Vagina (tissue), 2 donors: ENCODE results near the gene CCDC185. TPM values are rescaled to one million over a fixed set of nuclear protein-coding genes. Genes with fewer than 3 reads are reported as not detected.

Source experiments
- DNase-seq, 2 donors: peaks; one replicate each; pipeline ENCODE4 v3.0.0-alpha.2; 2017; ENCODE audit errors: extremely low spot score in 2 of 2
- H3K27ac ChIP-seq: fragments of 200-600 bp; sonication (generic); one replicate; pipeline ENCODE4 v1.5.1; 2019
- H3K27me3 ChIP-seq: fragments of 200-600 bp; sonication (generic); one replicate; pipeline ENCODE4 v1.5.1; 2019
- H3K36me3 ChIP-seq, 2 donors: fragments of 200-600 bp; sonication (generic); one replicate each; pipeline ENCODE4 v1.5.1; 2017 to 2019
- H3K4me1 ChIP-seq: fragments of 200-600 bp; sonication (generic); one replicate; pipeline ENCODE4 v1.5.1; 2019
- H3K4me3 ChIP-seq, 2 donors: fragments of 200-600 bp; sonication (generic); 1 replicate in 1 of 2; 2 replicates in 1 of 2; pipeline ENCODE4 v1.5.1; 2016 to 2019
- H3K9me3 ChIP-seq: fragments of 200-600 bp; sonication (generic); one replicate; pipeline ENCODE4 v1.5.1; 2019
- POLR2A ChIP-seq, 2 donors: fragments of 450-650 bp; IDR thresholded peaks; one replicate each; pipeline ENCODE4 v1.6.1; 2017; ENCODE audit warnings: antibody characterized with exemption in 2 of 2, mild to moderate bottlenecking in 2 of 2, moderate library complexity in 2 of 2
- POLR2AphosphoS5 ChIP-seq, 2 donors: sonication (generic); formaldehyde crosslinking; IDR thresholded peaks; one replicate each; pipeline ENCODE4 v1.9.0; 2017; ENCODE audit warnings: antibody characterized with exemption in 2 of 2, mild to moderate bottlenecking in 2 of 2, low read depth in 1 of 2; ENCODE audit not compliant: insufficient read depth in 1 of 2
- intact Hi-C: fragments of 100-400 bp; cut with DNase I; formaldehyde crosslinking; loops from one replicate; pipeline ENCODE4 v1.15.1; 2023
- total RNA-seq: library from RNA; depleted of rRNA; stranded (reverse); fragments of >200 nt; gene quantifications from one replicate; pipeline ENCODE4 v1.2.3, GENCODE V29; 2016
- TF ChIP-seq, protein P1 (sequence below), 3 experiments: fragments of 450-650 bp in 2 of 3; fragments of 200-600 bp in 1 of 3; sonication (generic) in 1 of 3; IDR thresholded peaks; one replicate each; pipeline ENCODE4 v1.5.1; 2017 to 2019; ENCODE audit warnings: antibody characterized with exemption in 3 of 3, mild to moderate bottlenecking in 2 of 3, moderate library complexity in 2 of 3

Gene CCDC185
- total RNA-seq, result not detected

- peaks cover 10% of the 10 kb centered on the region for H3K4me1 ChIP-seq
- H3K36me3 ChIP-seq, result no peaks in the 10 kb centered on the region
- no peak within 1 kb of the TSS for H3K27ac ChIP-seq
- intact Hi-C loops, result no loop called here
- no peaks in the 10 kb centered on the region for H3K9me3 ChIP-seq
- H3K27me3 ChIP-seq, result no peaks in the 10 kb centered on the region
- H3K4me3 ChIP-seq, result peak within 1 kb of the TSS; percentile 23 to 36
- TF ChIP-seq POLR2AphosphoS5 (IDR thresholded peaks at IDR 0.05; ENCODE audit: insufficient read depth in 1 of 2, low read depth in 1 of 2) (no peak), POLR2A (IDR thresholded peaks at IDR 0.05) (no peak)
- TF ChIP-seq, protein P1, sequence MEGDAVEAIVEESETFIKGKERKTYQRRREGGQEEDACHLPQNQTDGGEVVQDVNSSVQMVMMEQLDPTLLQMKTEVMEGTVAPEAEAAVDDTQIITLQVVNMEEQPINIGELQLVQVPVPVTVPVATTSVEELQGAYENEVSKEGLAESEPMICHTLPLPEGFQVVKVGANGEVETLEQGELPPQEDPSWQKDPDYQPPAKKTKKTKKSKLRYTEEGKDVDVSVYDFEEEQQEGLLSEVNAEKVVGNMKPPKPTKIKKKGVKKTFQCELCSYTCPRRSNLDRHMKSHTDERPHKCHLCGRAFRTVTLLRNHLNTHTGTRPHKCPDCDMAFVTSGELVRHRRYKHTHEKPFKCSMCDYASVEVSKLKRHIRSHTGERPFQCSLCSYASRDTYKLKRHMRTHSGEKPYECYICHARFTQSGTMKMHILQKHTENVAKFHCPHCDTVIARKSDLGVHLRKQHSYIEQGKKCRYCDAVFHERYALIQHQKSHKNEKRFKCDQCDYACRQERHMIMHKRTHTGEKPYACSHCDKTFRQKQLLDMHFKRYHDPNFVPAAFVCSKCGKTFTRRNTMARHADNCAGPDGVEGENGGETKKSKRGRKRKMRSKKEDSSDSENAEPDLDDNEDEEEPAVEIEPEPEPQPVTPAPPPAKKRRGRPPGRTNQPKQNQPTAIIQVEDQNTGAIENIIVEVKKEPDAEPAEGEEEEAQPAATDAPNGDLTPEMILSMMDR (IDR thresholded peaks at IDR 0.05), result no peak
- no peak for DNase-seq
These were observed at the start of gene CCDC185 for GRCh38 chr1:223393275-223394214. CCDC185 (plus strand) TSS chr1:223393415; CDS start chr1:223393476, 61 bp downstream.

GRCh38 chr1:223343692-223344091 is 49.5 kb upstream of the CCDC185 start:
- Histone ChIP-seq H3K27ac (no peak overlapping the region), H3K4me1 (peaks cover 7% of the 10 kb centered on the region), H3K9me3 (no peaks in the 10 kb centered on the region), H3K36me3 (no peaks in the 10 kb centered on the region), H3K4me3 (no peak overlapping the region), H3K27me3 (no peaks in the 10 kb centered on the region)
- DNase-seq, result no peak
- intact Hi-C loops, result no loop called here
- TF ChIP-seq, protein P1 (IDR thresholded peaks at IDR 0.05), result no peak
- TF ChIP-seq POLR2A (IDR thresholded peaks at IDR 0.05) (no peak), POLR2AphosphoS5 (IDR thresholded peaks at IDR 0.05; ENCODE audit: insufficient read depth in 1 of 2, low read depth in 1 of 2) (no peak)

- no peak for DNase-seq
- Histone ChIP-seq H3K4me3 (no peak overlapping the region), H3K27ac (no peak overlapping the region), H3K36me3 (no peaks in the 10 kb centered on the region), H3K9me3 (no peaks in the 10 kb centered on the region), H3K4me1 (peaks cover 7% of the 10 kb centered on the region), H3K27me3 (no peaks in the 10 kb centered on the region)
- intact Hi-C loops, result no loop called here
- TF ChIP-seq POLR2AphosphoS5 (IDR thresholded peaks at IDR 0.05; ENCODE audit: insufficient read depth in 1 of 2, low read depth in 1 of 2) (no peak), POLR2A (IDR thresholded peaks at IDR 0.05) (no peak)
- TF ChIP-seq, protein P1 (IDR thresholded peaks at IDR 0.05), result no peak
These were observed 48.7 kb upstream of the CCDC185 start for GRCh38 chr1:223344491-223344890.

GRCh38 chr1:223345720-223346119 is 47.5 kb upstream of the CCDC185 start:
- TF ChIP-seq POLR2AphosphoS5 (IDR thresholded peaks at IDR 0.05; ENCODE audit: insufficient read depth in 1 of 2, low read depth in 1 of 2), result no peak
- no peak for TF ChIP-seq POLR2A (IDR thresholded peaks at IDR 0.05)
- Histone ChIP-seq H3K9me3 (no peaks in the 10 kb centered on the region), H3K27me3 (no peaks in the 10 kb centered on the region), H3K27ac (no peak overlapping the region), H3K4me3 (no peak overlapping the region), H3K36me3 (no peaks in the 10 kb centered on the region), H3K4me1 (peaks cover 4% of the 10 kb centered on the region)
- intact Hi-C loops, result no loop called here
- peak in 1 of 2 donors; percentile 72 for DNase-seq

GRCh38 chr1:223346311-223346710 is 46.9 kb upstream of the CCDC185 start:
- Histone ChIP-seq H3K9me3 (no peaks in the 10 kb centered on the region), H3K27me3 (no peaks in the 10 kb centered on the region), H3K4me1 (no peaks in the 10 kb centered on the region), H3K4me3 (no peak overlapping the region), H3K27ac (no peak overlapping the region), H3K36me3 (no peaks in the 10 kb centered on the region)
- DNase-seq, result no peak
- TF ChIP-seq, protein P1 (IDR thresholded peaks at IDR 0.05), result no peak
- TF ChIP-seq POLR2AphosphoS5 (IDR thresholded peaks at IDR 0.05; ENCODE audit: insufficient read depth in 1 of 2, low read depth in 1 of 2), result no peak
- no peak for TF ChIP-seq POLR2A (IDR thresholded peaks at IDR 0.05)
- intact Hi-C loops, result no loop called here
